NCI-H226 (cell line): ENCODE measurements around the gene YY1.
A peak's percentile ranks its signal among the peaks of the same experiment; 100 is the strongest.
"Not testable (repeated sequence)": the region's sequence is repeated elsewhere in the genome, so short reads cannot be mapped to it uniquely, and the experiment has no call there.

Source experiments
- DNase-seq: peaks from one replicate; pipeline ENCODE4 v3.0.0-alpha.2; 2015

Gene YY1

DNA sequence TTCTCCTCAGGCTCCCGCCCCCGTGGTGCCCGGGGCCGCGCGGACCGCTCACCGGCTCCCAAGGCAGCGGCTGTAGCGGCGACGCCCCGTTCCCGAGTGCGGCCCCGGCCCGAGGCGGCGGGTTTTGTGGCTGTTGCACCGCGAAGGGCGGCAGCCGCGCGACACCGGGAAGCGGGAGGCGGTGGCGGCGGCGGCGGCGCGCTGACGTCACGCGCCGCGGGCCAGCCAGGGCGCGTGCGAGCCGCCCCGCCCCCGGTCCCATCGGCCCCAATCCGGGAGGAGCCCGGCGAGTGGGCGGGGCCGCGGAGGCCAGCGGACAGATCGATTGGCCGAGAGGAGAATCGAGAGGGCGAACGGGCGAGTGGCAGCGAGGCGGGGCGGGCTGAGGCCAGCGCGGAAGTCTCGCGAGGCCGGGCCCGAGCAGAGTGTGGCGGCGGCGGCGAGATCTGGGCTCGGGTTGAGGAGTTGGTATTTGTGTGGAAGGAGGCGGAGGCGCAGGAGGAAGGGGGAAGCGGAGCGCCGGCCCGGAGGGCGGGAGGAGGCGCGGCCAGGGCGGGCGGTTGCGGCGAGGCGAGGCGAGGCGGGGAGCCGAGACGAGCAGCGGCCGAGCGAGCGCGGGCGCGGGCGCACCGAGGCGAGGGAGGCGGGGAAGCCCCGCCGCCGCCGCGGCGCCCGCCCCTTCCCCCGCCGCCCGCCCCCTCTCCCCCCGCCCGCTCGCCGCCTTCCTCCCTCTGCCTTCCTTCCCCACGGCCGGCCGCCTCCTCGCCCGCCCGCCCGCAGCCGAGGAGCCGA, at the start of gene YY1:
YY1 (plus strand) TSS at position 726 of the 792 bp plus-strand sequence. CDS start 101 bp downstream, outside the sequence.
- DNase-seq = peak; percentile 93

DNA sequence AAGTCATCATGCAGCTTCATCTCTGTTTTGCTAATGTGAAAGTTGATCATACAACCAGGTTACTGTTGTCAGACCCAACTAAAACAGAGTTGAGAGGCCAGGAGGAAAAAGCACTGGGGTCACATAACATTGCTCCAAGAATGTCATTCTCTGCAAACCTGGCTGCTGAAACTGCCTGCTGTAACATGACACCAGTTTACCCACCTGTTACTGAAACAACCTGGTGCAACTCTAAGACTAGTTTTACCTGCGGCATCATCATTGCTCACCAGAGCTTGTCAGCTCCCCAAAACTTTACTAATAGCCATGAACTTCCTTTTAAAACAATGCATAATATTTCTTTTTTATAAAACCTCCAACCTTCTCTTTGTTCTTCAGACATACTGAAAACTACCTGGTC, 48.8 kb upstream of the YY1 start:
- DNase-seq = no peak

DNA sequence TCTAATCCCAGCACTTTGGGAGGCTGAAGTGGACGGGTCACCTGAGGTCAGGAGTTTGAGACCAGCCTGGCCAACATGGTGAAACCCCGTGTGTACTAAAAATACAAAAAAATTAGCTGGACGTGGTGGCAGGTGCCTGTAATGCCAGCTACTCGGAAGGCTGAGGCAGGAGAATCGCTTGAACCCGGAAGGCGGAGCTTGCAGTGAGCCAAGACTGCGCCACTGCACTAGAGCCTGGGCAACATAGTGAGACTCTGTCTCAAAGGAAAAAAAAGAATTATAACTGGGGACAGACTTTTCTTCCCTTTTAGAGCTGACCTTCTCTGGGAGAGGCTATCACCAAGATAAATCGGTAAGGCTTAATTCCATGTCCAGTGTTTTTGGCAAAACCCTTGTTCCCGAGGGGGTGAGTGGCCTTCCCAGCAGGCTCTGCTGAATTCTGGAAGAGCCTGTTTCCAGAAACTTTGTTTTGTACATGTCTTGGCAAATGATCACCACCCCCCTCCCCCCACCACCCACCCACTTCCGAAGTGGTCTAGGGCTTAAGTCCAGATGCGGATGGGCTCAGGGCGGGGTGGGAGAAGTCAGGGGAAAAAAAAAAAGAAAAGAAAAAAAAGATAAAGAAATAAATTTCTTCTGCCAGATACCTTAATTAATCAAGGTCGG, 47.2 kb upstream of the YY1 start:
- DNase-seq = no peak

DNA sequence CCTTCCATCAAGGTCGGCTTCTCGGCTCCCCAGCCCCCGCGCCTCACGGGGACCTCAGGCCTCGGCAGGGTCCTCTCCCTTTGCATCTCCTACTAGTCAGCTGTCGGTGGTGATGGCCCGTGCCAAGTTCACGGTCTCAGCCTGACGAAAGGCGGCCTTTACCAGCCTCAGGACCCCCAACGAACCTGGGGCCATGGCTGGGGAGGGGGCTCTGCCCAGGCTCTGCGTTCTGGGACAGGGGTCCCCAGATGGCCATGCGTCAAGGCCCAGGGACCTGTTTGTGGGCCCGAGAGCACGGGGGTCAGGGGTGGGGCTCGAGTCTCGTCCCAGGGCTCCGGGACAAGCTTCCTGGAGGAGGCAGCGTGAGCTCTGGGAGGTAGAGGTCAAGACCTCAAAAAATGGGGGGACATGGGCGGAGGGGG, 46.7 kb upstream of the YY1 start:
- DNase-seq = no peak

DNA sequence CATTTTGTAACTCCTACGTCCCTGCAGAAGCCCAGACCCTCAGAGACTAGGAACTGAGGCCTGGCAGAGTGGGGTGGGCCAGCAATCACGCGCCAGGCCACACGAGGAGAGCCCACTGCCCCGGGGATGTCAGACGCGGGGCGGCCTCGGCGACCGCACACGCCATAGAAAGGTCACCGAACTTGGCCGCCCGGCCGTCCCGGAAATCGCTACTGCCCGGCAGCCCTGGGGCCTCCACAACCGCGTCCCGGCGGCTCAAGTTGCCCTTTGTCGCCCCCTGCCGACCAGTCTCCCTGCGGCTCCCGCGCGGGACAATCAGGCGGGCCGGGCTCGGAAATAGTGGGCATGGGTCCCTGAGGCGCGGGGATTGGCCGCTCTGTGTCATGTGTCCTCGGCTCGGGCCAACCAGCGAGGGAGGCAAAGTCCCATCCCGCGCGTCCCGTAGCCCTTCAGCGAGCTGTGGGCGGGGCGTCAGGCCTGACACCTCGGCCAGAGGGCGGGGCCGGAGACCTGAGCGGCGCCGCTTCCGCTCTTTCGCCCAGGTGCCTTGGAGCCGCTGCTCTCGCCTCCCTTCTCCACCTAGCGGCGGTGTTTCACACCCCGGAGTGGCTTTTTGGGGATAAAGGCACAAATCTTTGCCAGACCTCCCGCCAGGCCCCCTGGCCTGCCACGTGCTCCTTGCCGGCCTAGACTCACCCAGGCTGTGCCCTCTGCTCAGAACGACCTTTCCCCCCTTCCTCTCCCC, 46.1 kb upstream of the YY1 start:
- peak; percentile 97 for DNase-seq

DNA sequence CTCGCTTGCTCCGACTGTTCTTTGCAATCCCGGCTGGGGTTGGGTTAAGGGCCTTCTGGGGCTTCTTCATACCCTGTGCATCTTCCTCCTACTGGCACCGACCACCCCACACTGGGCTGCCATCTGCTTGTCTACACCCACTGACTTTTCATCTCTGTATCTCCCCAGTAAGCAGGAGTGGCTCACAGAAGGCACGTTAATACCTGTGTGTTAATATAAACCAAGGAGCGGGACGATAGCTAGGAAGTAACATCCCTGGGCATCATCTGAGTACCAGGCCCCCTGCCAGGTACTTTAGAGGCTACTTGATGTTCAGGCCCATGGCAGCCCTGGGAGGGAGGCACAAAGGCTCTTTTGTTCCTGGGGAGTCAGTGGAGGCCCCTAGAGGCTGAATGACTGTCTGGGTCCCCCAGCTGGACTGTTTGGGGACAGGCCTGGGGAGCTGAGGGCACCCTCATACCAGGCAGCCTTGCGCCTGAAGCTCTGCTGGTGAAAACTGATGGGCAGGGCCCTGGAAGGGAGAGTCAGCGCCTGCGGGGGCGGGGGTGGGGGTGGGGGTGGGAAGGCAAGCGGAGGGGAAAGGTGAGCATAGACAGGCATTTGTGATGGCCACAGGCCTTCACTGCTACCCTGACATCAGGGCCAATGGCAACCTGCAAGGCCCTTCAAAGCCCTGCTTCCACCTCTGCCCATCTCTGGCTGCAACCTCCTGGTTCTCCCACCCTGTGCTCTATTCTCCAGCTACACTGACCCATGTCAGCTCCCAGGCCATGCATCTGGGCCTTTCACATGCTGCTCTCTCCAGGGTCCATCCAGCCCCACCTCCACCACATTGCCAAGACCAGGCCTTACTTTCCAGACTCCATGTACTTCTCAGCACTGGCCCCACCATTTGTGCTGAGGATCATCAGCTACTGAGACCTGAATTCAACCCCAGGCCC, 45.3 kb upstream of the YY1 start:
- no peak for DNase-seq

DNA sequence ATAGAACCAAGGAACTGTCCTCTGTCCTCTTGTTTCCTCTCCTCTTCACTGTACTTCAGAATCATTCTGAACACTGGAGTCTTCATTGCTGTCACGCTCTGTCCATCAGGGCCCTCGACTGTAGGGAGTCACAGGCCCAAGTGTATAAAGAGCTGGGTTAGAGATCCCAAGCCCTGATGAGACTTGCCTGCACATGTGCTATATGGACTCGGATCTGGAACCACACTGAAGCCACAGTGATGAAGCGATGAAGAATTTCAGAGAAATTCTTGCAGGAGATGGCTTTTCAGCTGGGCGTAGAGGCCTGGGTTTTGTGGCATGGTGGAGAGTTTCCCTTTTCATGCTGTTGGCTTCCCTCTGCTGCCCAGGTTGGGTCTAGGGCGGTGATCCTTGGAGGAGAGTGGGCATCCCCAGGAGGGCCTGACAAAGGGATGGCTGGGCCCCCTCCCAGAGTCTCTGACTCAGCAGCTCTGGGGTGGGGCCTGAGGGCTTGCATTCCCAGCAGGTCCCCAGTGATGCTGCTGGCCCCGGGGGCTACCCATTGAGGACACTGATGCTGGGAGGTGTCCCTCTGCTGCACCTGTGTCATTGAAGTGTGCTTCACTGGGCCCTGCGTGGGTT, 39.6 kb upstream of the YY1 start:
- no peak for DNase-seq

DNA sequence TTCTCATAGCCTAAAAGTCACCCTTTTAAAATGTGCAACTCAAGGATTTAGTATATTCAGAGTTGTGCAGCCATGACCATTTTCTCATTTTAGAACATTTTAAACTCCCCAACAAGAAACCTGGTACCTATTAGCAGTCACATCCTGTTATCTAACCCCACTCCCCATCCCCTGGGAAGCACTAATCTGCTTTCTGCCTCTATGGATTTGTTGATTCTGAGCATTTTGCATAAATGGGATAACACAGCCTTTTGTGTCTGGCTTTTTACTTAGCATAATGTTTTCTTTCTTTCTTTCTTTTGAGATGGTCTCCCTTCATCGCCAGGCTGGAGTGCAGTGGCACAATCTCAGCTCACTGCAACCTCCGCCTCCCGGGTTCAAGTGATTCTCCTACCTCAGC, 38.6 kb upstream of the YY1 start:
- no peak for DNase-seq

DNA sequence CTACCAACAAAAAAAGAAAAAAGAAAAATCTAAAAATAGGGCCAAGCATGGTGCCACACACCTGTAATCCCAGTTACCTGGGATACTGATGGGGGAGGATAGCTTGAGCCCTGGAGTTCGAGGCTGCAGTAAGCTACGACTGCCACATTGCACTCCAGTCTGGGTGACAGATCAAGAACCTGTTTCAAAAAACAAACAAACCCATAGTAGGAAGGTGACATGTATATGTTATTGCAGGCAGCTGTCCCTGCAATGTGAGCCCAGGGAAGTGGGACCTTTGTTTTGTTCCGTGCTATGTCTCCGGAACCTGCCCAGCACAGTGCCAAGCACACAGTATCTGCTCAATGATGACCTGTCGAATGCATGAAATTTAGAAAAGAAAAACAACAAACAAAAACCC, 37.2 kb upstream of the YY1 start:
- DNase-seq = no peak

DNA sequence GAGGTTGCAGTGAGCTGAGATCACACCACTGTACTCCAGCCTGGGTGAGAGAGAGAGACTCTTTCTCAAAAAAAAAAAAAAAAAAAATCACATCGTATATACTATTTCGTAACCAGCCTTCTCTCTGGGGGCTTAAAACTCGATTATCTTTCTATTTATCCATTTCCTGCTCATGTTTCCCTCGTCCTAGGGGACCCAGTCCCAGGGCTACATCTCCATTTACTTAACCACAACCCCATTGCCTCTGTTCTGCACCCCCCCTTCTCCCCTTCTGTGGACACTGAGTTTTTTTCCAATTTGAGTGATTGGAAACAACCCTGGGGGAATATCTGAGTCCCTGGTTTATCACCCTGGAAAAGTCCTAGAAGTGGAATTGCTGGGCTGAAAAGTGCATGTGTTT, 36.2 kb upstream of the YY1 start:
- no peak for DNase-seq

DNA sequence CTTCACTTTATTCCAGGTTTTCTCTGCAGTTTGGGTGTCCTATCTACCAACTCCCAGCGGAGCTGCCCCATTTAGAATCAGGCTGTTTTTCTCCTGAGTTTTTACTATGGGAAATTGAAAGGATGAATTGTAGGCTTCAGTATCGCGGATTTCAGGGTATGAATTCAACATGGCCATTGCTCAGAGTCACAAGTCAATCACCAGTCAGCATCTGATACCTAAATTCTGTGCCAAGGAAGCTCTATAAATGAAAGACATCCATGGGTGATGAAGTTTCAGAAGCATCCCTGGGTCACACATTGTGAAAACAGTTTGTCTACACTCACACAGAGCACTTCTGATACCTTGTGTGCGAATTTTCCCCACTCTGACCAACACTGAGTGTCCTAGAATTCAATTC, 35.8 kb upstream of the YY1 start:
- DNase-seq = no peak

DNA sequence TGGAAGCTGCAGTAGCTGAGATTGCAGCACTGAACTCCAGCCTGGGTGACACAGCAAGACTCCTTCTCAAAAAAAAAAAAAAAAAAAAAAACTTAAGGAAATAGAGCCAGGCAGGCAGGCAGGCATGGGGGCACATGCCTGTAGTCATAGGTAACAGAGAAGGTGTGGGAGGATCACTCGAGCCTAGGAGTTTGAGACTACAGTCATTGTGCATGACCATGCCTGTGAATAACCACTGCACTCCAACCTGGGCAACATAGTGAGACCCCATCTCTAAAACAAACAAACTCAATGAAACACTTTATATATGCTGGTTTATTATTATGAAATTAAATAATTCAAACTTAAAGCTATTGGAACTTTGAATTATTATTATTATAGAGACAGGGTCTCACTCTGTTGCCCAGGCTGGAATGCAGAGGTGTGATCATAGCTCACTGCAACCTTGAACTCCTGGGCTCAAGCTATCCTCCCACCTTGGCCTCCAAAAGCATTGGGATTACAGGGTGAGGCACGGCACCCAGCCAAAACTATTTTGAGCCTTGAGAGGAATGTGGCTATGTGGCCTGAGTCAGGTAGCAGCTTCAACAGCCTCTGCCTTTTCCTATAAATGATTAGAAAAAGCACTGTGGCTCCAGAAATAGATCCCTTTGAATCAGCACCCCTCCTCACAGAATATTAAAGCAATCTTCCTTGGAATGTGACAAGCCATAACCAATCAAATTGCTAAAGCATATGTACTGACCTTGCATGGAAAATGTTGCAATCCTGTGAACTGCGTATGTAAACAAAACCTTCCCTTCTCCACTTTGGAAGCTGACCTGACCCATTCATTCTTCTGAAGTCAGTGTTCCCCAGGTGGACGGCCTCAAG, 34.7 kb upstream of the YY1 start:
- peak; percentile 54 for DNase-seq

DNA sequence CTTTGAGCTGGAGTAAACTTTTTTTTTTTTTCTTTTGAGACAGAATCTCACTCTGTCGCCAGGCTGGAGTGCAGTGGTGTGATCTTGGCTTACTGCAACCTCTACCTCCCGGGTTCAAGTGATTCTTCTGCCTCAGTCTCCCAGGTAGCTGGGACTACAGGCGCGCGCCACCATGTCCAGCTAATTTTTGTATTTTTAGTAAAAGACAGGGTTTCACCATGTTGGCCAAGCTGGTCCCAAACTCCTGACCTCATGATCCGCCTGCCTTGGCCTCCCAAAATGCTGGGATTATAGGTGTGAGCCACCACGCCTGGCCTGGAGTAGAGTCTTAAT, 34.1 kb upstream of the YY1 start:
- DNase-seq = not testable (repeated sequence)

DNA sequence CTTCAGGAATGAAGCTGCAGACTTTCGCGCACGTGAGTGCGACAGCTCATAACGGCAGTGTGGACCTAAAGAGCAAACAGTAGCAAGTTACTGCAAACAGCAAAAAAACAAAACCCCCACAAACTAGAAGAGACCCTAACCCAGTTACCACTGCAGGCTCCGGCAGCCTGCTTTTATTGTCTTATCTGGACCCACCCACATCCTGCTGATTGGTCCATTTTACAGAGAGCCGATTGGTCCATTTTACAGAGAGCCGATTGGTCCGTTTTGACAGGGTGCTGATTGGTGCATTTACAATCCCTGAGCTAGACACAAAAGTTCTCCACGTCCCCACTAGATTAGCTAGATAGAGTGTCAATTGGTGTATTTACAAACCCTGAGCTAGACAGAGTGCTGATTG, 31.4 kb upstream of the YY1 start:
- not testable (repeated sequence) for DNase-seq

DNA sequence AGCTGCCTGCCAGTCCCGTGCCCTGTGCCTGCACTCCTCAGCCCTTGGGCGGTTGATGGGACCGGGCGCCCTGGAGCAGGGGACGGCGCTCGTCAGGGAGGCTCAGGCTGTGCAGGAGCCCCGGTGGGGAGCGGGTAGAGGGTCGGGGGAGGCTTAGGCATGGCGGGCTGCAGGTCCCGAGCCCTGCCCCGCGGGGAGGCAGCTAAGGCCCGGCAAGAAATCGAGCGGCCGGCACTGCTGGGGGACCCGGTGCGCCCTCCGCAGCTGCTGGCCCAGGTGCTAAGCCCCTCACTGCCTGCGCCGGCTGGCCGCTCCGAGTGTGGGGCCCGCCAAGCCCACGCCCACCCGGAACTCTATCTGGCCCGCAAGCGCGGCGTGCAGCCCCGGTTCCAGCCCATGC, 30.8 kb upstream of the YY1 start:
- not testable (repeated sequence) for DNase-seq

DNA sequence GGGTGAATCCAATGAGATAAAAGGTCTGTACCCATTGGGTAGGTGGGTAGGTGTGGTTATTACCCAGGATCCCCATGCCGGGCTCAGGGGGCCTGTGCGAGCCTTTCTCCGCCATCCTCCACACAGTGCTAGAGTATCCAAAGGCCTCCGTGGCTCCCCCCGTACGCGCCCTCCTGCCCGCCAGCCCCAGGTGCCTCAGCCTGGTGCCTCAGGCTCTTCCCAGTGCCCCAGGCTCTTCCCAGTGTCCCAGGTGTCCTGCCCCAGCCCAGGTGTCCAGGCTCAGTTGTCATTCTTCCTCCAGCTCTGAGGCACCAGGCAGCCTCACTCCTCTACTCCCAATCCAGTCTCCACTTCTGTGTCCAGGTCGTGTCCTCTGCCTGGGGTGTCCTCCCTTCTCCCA, 27.6 kb upstream of the YY1 start:
- DNase-seq = no peak

DNA sequence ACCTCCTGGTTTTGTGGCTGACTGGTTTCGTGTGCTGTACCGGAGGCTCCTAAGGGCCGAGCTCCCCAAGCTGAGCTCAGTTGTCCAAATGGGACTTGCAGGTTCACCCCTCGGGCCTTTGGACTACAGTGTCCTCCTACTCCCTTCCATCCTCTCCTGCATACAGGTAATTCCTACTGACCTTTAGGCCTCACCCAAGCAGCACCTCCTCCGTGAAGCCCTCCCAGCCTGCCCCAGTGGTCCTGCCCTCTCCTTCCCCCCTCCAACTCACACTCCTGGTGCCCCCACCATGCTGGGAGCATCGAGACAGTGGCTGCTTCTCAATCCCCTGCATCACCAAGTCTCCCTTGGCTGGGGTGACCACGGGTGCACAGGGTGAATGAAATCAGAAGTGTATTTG, 27.1 kb upstream of the YY1 start:
- DNase-seq = no peak

DNA sequence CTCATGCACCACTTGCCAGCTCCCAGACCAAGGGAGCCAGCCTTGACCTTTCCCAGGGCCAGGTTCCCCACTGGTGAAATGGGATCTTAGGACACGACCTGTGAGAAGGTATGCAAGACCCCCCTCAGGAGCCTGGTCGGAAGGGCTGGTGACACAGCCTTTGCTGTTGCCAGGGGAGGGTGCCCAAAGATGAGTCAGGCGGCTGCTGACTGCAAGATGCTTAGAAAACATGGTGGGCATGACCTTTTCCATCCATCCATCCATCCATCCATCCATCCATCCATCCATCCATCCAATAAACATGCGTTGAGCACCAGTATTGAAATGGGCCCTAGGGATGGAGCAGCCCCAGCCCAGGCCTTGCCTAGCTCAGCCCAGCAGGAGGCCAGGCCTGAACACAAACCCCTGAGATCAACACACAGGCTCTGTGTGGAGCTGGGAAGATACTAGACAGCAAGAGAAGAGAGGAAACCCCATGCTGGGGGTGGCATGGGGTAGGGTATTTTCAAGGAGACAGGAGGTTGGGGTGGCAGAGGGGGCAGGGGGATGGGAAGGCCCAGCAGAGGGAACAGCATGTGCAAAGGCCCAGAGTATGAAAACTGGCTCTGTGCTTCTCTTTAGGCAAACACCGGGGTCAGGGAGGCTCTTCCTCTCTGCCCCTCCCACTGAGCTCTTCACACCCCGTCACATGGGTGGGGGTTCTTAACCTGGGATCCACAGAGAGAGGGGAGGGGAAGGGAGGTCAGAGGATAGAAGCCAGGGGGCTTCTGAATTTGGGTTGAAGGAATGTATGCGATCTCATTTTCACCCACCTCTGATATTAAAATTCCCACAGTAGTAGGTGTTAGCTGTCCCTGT, 26.2 kb upstream of the YY1 start:
- no peak for DNase-seq

DNA sequence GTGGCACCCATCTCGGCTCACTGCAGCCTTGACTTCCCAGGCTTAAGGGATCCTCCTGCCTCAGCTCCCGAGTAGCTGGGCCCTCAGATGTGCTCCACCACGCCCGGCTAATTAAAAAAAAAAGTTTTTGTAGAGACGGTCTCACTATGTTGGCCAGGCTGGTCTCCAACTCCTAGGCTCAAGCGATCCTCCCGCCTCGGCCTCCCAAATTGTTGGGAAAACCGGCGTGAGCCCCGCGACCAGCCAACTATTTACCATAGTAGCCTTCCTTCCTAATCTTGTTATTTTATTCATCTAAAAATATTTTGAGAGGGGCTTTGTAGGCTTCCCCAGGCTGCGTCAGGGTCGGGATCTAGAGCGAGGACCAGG, 25.4 kb upstream of the YY1 start:
- no peak for DNase-seq
